ENCODE data around the gene GBA3.

GBA3 gene

DNA sequence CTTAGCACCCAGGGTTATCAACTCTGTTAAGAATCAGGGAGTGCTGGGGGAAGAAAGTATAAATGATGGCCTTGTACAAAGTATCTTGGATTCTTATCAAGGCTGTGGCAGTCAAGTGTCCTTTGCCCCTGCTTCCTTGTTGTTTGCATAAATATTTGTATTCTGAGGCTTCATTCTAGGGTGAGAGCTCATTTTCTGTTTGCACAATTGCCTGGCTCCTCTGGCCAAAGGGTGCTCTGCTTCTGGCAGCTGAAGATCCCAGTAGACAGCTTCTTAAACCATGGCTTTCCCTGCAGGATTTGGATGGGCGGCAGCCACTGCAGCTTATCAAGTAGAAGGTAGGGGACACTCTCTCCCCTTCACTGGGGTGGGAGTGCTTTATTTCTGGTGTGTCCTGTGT lies at the start of gene GBA3:
Gene GBA3, plus strand, starts transcription at position 202 of the 400 bp plus-strand sequence.
- in situ Hi-C loops (cut with MboI; ENCODE audit: low sequenced_read_pairs): loop anchor here (10.0 to 25.0 kb wide), 2 partner anchors 288 to 905 kb away; no protein-coding TSS in a partner anchor

DNA sequence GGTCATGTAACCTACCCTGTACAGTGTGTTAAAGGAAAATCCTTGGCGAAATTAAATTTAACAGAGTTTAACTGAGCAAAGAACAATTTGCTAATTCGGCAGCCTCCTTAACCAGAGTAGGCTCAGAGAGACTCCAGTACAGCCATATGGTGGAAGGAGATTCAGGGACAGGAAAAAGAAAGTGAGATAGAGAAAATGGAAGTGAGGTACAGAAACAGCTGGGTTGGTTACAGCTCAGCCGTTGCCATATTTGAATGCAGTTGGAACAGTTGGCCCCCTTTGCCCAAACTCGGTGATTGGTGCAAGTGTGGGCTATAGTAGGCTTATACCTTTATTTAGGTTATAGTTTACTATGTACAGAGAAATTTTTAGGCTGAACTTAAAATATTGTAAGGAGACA lies 48.8 kb upstream of the GBA3 start:
- in situ Hi-C loops (cut with MboI; ENCODE audit: low sequenced_read_pairs): no loop called here

DNA sequence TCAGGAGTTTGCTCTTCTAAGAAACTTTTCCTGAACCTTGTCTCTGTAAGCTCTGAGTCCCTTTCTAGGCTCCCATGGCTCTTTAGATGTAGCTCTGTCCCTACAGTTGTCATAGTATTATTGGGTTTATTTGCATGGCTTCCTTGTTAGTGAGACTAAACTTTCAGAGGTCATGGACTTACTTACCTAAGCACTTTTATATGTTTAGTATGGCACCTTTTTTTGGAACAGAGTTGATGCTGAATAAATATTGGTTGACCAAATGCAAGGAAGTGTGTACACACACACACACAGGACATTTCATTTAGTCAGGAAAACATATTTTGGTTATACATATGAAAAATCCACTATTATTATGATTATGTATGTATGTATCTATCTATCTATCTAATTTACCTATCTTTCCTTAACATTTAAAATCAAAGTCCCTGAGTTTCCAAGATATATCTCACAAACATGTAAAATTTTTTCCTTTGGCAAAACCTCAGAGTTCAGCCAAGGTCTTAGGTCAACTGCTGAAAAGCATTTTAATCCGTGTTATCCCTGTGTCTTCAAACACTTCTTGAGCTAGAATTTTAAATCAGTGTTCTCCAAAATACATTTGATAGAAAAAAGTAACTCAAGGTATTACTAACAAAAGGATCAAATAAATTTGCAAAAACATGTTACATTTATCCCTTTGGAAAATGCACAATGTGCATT lies 47.1 kb upstream of the GBA3 start:
- in situ Hi-C loops (cut with MboI; ENCODE audit: low sequenced_read_pairs): no loop called here

DNA sequence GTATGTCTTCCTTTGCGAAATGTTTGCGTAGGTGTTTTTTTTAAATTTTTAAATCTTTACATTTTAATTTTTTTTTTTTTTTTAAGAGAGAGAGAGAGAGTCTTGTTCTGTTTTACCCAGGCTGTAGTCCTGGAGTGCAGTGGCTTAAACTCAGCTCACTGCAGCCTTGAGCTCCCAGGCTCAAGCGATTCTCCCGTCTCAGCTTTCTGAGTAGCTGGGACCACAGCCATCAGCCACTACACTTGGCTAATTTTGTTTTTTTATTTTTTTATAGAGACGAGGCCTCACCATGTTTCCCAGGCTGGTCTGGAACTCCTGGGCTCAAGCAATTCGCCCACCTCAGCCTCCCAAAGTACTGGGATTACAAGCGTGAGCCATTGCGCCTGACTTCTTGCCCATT lies 43.7 kb upstream of the GBA3 start:
- in situ Hi-C loops (cut with MboI; ENCODE audit: low sequenced_read_pairs): no loop called here

DNA sequence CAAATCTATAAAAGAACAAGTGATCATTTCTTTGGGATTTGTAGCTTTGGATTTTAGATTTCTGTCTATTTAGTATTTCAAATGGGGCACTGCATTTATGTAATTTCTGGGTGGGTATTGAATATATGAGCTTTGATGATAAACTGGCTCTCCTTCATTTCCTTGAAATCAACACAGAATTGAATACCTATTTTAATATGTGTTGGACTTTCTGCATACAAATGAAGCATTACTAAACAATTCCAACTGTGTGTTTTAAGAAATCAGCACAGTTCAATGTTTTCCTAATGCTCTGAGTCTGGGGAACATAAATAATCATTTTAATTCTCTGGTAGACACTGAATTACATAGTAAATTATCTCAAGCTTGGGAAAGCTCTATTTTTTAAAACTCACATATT lies 42.0 kb upstream of the GBA3 start:
- in situ Hi-C loops (cut with MboI; ENCODE audit: low sequenced_read_pairs): no loop called here

DNA sequence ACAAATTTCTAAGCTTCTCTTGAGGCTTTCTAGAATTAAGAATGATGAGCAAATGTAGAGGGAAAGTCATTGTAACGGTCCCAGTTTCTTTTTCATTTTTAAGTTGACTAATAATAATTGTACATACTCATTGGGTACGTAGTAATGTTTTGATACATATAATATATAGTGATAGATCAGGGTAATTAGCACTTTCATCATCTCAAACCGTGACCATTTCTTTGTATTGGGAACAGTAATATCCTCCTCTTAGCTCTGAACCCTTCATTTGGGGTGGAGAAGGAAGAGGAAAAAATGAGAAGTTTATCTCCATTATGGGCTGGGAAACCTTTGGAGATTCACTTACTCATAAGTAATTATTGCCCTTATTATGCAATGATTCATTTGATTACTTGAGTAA lies 39.0 kb upstream of the GBA3 start:
- in situ Hi-C loops (cut with MboI; ENCODE audit: low sequenced_read_pairs): no loop called here

DNA sequence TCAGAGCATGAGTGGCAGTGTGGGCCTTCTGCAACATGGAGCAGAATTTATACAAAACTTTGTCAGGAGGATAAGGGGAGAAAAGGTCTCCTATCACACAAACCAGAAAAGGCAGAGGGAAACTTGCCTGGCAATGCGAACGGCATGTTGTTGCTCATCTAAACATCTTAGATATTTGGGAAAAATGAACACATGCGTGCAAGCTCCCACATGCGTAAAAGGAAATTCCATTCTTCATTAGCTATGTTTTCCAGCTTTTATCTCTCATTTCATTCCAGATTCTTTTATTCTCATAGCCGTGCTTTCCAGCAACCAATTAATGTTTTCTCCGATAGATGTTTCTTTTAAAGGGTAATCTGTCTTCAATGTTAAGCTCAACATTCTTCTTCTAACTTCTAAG lies 31.3 kb upstream of the GBA3 start:
- in situ Hi-C loops (cut with MboI; ENCODE audit: low sequenced_read_pairs): no loop called here

DNA sequence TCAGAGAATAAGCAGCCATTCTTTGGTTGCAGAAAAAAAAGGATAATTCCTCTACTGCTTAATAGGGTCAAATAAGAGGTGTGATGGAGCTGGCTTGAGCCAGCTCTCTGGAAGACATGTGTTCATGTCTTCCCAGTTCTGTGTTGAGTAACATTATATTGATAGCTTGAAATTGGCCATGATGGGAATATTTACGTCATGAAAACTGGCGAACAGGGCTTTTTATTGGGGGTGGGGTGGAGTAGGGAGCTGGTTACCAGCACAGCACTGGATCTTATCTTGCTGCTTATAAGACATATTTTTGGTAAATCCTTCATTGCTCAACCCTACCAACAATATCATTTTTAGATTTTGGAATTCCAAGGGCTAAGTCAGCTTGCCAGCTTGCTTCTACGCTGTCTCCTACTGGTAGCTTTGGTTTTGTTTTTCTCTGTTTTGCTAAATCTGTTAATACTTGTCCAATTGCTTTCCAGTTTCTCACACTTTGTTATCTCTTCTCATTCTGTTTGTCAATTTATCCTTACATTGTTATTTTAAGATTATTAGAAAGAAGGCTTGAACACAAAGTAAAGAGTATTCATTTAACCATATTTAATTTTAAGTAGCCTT lies 25.3 kb upstream of the GBA3 start:
- in situ Hi-C loops (cut with MboI; ENCODE audit: low sequenced_read_pairs): no loop called here

DNA sequence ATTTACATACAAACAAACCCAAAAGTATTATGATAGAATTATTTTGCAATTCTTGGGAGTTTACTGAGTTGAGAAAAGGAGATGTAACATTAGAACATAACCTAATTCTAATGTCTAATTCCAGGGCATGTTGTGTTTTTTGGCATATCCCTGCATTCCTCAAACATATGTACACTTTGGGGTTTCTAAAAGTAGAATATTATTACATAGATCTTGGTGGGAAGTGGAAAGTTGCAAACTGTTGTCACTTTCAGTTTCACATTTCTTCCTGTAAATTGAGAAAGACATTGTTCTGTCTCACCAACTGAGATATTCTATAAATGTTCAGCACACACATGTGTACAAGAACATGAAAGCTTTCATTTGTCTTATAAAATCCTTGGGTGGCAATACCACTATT lies 24.4 kb upstream of the GBA3 start:
- in situ Hi-C loops (cut with MboI; ENCODE audit: low sequenced_read_pairs): no loop called here

DNA sequence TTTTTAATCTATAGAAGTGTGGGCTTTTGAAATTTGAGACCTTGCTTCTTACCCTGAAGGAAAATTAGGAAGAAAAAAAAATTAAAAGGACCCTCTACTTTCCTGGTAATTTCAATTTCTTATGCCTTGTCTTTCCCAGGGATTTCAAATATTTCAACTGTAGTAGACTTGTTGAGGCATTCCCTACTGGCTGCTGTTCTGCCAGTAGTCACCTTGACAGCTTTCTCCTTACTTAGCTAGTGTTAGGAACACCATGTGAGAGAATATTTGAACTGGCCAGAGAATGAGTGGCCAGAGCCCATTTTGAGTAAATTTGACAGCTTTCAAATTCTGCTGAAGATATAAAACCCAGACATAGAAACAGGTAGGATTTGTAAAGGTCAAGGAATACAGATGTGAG lies 24.0 kb upstream of the GBA3 start:
- in situ Hi-C loops (cut with MboI; ENCODE audit: low sequenced_read_pairs): no loop called here

DNA sequence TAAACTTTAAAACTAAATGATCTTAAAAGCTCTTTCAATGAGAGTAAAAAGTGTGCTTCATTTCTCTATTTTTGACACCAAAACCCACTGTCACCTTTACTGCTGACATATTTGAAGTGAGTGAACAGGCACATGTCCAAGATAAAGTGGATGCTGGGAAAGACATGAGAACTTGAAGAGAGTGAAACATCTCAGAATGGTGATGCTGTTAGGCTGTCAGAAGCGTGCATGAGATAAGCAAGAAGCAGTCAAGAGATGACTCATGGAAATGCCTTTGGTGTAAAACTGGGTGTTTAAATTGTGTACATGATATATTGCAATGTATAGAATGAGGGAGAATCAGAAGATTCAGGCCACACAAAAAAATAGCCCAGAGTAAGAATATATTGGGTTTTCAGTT lies 21.8 kb upstream of the GBA3 start:
- in situ Hi-C loops (cut with MboI; ENCODE audit: low sequenced_read_pairs): no loop called here

DNA sequence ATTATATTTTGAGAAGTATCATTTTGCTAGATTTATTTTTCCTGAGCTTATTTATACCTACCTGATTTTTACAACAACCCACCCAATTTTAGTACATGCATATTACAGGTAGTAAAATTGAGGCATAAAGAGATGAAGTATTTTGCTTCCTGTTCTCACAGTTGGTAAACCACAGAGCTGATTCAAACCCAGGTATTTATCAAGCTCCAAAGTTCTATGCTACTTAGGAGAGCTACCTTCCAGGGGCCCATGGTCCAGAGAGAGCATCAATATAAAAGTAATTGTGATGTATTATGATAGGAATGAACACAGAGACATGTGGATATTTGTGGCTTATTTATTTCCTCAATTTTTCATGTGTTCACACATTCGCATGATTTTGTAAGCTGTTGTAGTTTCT lies 20.2 kb upstream of the GBA3 start:
- in situ Hi-C loops (cut with MboI; ENCODE audit: low sequenced_read_pairs): no loop called here

DNA sequence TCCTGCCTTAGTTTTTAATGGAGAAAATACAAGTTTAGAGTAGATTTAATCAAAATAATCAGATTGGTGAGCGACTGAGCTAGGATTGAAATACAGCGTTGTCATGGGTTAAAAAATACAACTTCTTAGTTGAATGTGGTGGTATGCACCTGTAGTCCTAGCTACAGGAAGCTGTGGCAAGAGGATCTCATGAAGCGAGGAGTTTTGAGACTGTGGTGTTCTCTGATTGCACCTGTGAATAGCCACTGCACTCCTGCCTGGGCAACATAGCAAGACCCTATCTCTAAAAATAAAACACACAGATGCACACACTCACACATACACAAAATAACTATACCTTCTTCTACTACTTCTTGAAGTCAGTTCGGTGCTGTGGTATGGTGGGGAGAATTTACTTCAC lies 19.8 kb upstream of the GBA3 start:
- in situ Hi-C loops (cut with MboI; ENCODE audit: low sequenced_read_pairs): no loop called here

DNA sequence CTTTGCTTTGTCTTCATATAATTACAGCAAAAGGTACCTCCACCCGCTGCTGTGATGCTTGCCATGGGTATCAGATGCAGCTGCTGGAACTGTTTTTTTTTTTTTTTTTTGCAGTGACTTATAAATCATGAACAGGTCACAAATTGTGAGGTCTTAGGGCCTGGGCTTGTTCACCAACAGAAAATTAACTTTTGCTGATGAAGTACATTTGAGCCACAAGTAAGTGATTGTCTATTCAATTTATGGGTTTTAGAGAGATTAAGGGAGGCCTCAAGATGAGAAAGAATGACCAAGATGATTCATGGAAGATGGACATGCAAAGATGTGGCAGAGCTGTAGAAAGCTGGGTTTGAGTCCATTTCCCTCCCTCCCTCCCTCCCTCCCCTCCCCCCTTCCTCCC lies 18.0 kb upstream of the GBA3 start:
- in situ Hi-C loops (cut with MboI; ENCODE audit: low sequenced_read_pairs): loop anchor here (25.0 kb wide), 1 partner anchor 887 kb away; no protein-coding TSS in a partner anchor

DNA sequence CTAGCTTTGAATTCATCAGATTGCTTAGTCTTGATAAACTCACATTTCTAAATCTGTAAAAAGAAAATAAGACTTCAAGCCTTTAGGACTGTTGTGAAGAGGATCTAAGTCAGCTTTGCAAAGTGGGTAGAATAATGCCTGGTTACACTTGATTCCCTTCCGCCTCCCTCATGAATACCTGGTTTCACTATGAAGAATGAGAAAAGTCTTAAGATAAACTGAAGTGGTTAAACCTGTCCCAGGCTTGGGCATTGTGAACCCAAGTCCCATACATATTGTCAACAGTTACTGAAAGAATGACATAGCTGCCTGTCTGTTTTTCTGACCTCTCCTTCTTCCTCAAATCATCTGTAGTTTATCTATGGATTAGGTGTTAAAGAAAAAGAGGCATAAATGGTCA lies 16.7 kb upstream of the GBA3 start:
- in situ Hi-C loops (cut with MboI; ENCODE audit: low sequenced_read_pairs): loop anchor here (25.0 kb wide), 1 partner anchor 889 kb away; no protein-coding TSS in a partner anchor

DNA sequence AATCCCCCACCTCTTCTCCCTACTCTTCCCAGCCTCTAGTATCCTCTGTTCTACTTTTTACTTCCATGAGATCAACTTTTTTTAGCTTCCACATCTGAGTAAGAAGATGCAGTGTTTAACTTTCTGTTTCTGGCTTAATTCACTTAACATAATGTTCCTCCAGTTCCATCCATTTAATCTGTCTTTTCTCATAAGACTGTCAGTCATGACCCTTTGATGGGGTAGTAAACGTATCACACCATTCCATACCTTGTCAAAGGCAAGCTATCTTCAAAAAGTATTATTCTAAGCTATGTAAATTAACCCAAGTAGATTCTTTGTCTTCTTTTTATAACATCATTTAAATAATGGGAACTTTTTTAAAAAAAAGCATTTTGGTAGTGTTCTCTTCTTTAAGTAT lies 15.0 kb upstream of the GBA3 start:
- in situ Hi-C loops (cut with MboI; ENCODE audit: low sequenced_read_pairs): loop anchor here (25.0 kb wide), 1 partner anchor 890 kb away; no protein-coding TSS in a partner anchor

DNA sequence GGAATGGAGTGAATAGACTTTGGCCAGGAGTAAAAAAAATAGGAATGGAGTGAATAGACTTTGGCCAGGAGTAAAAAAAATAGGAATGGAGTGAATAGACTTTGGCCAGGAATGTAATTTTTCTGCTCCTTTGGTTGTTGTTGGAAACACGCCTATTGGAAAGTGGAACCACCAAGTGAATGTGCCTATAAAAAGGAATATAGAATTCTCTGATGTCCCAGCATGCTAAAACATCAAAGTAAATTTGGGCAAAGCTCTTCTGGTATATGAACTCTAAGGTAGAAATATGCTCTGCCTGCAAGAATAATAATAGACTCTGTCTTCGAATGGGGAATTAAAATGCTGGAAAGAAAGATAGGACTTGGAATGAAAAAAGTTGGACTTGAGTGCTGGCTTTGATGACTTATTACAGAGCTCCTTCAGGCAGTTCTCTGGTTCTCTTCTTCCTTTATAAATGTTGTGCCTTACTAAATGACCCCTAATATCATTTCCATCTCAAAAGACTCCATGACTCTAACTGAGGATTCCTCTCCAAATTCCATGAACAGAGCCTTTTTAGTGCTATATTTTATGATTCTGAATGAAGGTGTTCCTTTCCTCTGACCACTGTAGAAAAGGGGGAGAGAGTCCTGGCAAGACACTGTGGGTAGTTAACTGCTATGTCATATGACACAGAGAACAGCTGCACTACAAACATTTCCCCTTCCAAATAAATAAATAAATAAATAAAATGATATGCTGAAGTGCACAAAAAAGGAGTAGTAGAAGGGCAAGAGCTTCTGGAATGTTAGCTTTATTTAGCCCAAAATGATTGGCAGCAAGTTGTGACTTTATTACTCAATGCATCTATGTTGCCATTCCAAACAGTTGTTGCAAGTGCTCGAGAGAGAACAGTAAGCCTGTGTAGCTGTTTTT lies 13.5 kb upstream of the GBA3 start:
- in situ Hi-C loops (cut with MboI; ENCODE audit: low sequenced_read_pairs): loop anchor here (25.0 kb wide), 1 partner anchor 892 kb away; no protein-coding TSS in a partner anchor

DNA sequence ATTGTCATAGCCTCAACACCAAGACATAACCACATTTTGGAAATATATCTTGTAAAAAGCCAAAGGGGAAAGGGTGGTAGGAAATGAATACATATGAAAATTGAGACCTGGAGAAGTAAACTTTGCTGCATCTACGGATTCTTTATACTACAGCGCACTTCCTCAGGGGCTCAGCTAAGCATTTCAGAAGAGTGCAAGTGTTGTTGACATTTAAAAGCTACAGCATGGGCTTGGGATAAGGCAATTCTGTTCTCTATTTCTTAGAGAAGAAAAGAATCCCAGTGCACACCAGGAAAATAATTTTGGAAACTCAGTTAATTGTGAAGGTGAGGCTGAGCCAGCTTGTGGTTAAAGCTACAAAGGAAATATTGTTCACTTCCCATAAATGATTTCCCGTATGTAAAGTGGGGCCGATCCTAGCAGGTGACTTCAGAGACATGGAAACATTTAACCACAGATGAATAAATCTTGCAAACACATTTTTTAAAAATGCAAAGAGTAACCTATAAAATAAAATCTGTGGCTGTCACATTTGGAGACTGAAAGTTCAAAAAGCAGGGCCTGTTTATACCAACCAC lies 12.6 kb upstream of the GBA3 start:
- in situ Hi-C loops (cut with MboI; ENCODE audit: low sequenced_read_pairs): loop anchor here (25.0 kb wide), 1 partner anchor 893 kb away; no protein-coding TSS in a partner anchor

DNA sequence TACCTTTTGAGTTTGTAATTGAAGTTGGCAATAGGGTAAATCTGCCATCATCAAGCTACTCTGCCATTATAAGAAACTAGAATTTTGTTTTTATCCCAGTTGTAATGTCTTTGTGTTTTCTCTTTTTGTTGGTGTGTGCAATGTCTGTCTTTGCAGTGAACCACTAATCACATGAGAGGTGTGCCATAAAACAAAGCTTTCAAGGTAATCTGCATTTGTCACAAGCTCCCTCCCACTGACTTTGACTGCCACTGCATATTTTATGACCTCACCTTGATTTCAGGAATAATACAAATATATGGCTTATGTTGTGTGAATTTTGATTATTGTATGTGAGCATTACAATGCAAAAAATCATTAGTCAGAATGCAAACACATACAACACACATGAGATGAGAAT lies 9.0 kb upstream of the GBA3 start:
- in situ Hi-C loops (cut with MboI; ENCODE audit: low sequenced_read_pairs): loop anchor here (25.0 kb wide), 1 partner anchor 896 kb away; no protein-coding TSS in a partner anchor

DNA sequence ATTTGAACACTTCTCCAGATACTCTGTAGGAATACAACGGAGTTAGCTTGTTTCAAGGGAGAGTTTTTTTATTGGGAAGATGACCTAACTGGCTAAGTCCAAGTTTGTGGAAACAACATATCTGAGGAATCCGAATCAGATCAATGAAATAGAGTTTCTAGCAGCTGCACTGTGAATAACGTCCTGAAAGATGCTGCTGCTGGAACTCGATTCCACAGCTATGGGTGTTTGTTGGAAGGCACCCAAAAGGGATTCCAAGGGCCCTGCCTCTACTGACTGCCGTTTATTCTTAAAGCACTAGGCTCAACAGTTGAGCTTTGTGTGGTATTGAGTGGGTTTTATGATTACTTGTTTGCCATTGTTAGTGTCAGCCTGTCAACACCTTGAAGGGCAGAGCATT lies 6.6 kb upstream of the GBA3 start:
- in situ Hi-C loops (cut with MboI; ENCODE audit: low sequenced_read_pairs): loop anchor here (25.0 kb wide), 1 partner anchor 899 kb away; no protein-coding TSS in a partner anchor

DNA sequence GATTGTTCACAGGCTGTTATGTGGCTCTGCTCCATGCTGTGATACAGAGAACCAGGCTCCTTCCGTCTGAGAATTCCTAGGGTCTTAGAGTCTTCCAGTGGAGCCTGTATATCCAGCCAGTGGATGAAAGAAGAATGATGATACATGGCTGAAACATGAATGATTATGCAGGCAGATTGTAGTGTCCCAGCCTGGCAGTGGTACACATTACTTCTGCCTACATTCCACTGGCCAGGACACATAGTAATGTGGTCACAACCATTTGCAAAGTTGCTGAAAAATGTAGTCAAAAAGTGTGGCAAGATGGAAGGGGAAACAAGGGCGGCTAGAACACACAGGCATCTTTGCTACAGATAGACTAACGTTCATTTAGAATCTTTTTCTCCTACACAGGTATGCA lies 4.5 kb upstream of the GBA3 start:
- in situ Hi-C loops (cut with MboI; ENCODE audit: low sequenced_read_pairs): loop anchor here (25.0 kb wide), 1 partner anchor 901 kb away; no protein-coding TSS in a partner anchor
